Ascending aorta (tissue), 2 donors: ENCODE measurements around the gene CSK. TPM values are rescaled to one million over a fixed set of nuclear protein-coding genes. Genes with fewer than 3 reads are reported as not detected.

ENCODE experiments used
- DNase-seq, 2 donors: peaks; one replicate each; pipeline ENCODE4 v3.0.0-alpha.2; 2019; ENCODE audit warnings: low spot score in 2 of 2
- H3K27ac ChIP-seq, 2 donors: fragments of 200-600 bp; sonication (generic); one replicate each; pipeline ENCODE4 v1.5.1; 2016 to 2017; ENCODE audit warnings: mild to moderate bottlenecking in 1 of 2
- H3K27me3 ChIP-seq: fragments of 200-600 bp; sonication (generic); one replicate; pipeline ENCODE4 v1.5.1; 2017
- H3K36me3 ChIP-seq, 2 donors: fragments of 200-600 bp; sonication (generic); one replicate each; pipeline ENCODE4 v1.5.1; 2016
- H3K4me1 ChIP-seq, 2 donors: fragments of 200-600 bp; sonication (generic); one replicate each; pipeline ENCODE4 v1.5.1; 2016 to 2017; ENCODE audit warnings: mild to moderate bottlenecking in 1 of 2
- H3K4me3 ChIP-seq, 2 donors: fragments of 200-600 bp; sonication (generic); one replicate each; pipeline ENCODE4 v1.5.1; 2016 to 2017; ENCODE audit warnings: mild to moderate bottlenecking in 1 of 2
- H3K9me3 ChIP-seq, 2 donors: fragments of 200-600 bp; sonication (generic); one replicate each; pipeline ENCODE4 v1.5.1; 2016
- CTCF ChIP-seq, 3 experiments: fragments of 200-600 bp in 2 of 3; fragments of 450-650 bp in 1 of 3; sonication (generic) in 2 of 3; IDR thresholded peaks; one replicate each; pipeline ENCODE4 v1.5.1; 2016 to 2019; ENCODE audit warnings: antibody characterized with exemption in 3 of 3, mild to moderate bottlenecking in 1 of 3, moderate library complexity in 1 of 3
- intact Hi-C: fragments of 100-400 bp; cut with DNase I; formaldehyde crosslinking; loops from one replicate; pipeline ENCODE4 v1.15.1; 2023
- total RNA-seq: library from RNA; depleted of rRNA; stranded (reverse); fragments of >200 nt; gene quantifications from one replicate; pipeline ENCODE4 v1.1.0, GENCODE V29; 2016

Gene CSK
- total RNA-seq, 1 donor from 2014 or later, result 31.0 TPM

- H3K4me3 ChIP-seq, result peak overlapping the region in 1 of 2 donors; percentile 7
- H3K27me3 ChIP-seq, result no peaks in the 10 kb centered on the region
- H3K36me3 ChIP-seq, result no peaks in the 10 kb centered on the region
- H3K9me3 ChIP-seq, result no peaks in the 10 kb centered on the region
- H3K4me1 ChIP-seq, result peaks cover 32 to 68% of the 10 kb centered on the region in 2 donors
- TF ChIP-seq CTCF (IDR thresholded peaks at IDR 0.05), result peak; percentile 11 to 37 (median 33)
- intact Hi-C loops, result no loop called here
- DNase-seq, result peak; percentile 67 to 81
- H3K27ac ChIP-seq, result peak overlapping the region; percentile 62 to 79
These were observed 5.6 kb downstream of the CSK start for GRCh38 chr15:74787251-74788041.

- TF ChIP-seq CTCF (IDR thresholded peaks at IDR 0.05), result no peak
- H3K36me3 ChIP-seq, result no peaks in the 10 kb centered on the region
- DNase-seq, result no peak
- peak overlapping the region; percentile 62 to 77 for H3K27ac ChIP-seq
- no peaks in the 10 kb centered on the region for H3K27me3 ChIP-seq
- peaks cover 29 to 64% of the 10 kb centered on the region in 2 donors for H3K4me1 ChIP-seq
- no peak overlapping the region for H3K4me3 ChIP-seq
- H3K9me3 ChIP-seq, result no peaks in the 10 kb centered on the region
- intact Hi-C loops, result no loop called here
These were observed 6.3 kb downstream of the CSK start for GRCh38 chr15:74788042-74788682.

GRCh38 chr15:74788683-74789151, 6.8 kb downstream of the CSK start:
- intact Hi-C loops, result no loop called here
- Histone ChIP-seq H3K36me3 (no peaks in the 10 kb centered on the region), H3K4me3 (no peak overlapping the region), H3K9me3 (no peaks in the 10 kb centered on the region), H3K27me3 (no peaks in the 10 kb centered on the region), H3K4me1 (peaks cover 27 to 58% of the 10 kb centered on the region in 2 donors), H3K27ac (peak overlapping the region; percentile 73 to 77)
- TF ChIP-seq CTCF (IDR thresholded peaks at IDR 0.05), result no peak
- DNase-seq, result no peak

GRCh38 chr15:74789171-74789631, 7.3 kb downstream of the CSK start:
- no peak for TF ChIP-seq CTCF (IDR thresholded peaks at IDR 0.05)
- peak overlapping the region; percentile 73 to 77 for H3K27ac ChIP-seq
- H3K27me3 ChIP-seq, result no peaks in the 10 kb centered on the region
- peak overlapping the region in 1 of 2 donors; percentile 27 for H3K4me3 ChIP-seq
- H3K36me3 ChIP-seq, result no peaks in the 10 kb centered on the region
- intact Hi-C loops, result no loop called here
- H3K9me3 ChIP-seq, result no peaks in the 10 kb centered on the region
- no peak for DNase-seq
- H3K4me1 ChIP-seq, result peaks cover 24 to 54% of the 10 kb centered on the region in 2 donors

GRCh38 chr15:74789741-74790079, 7.8 kb downstream of the CSK start:
- no peak for DNase-seq
- Histone ChIP-seq H3K36me3 (no peaks in the 10 kb centered on the region), H3K27me3 (no peaks in the 10 kb centered on the region), H3K4me3 (peak overlapping the region in 1 of 2 donors; percentile 27), H3K9me3 (no peaks in the 10 kb centered on the region), H3K27ac (peak overlapping the region; percentile 73 to 77), H3K4me1 (peaks cover 24 to 49% of the 10 kb centered on the region in 2 donors)
- TF ChIP-seq CTCF (IDR thresholded peaks at IDR 0.05), result no peak
- intact Hi-C loops, result no loop called here
